Nephron (organoid): ENCODE measurements around the gene MYCL.

Experiments used
- H3K27ac Mint-ChIP-seq, 3 experiments: 2 replicates each; pipeline ENCODE4 v1.8.0; 2020; ENCODE audit warnings: mixed read lengths in 3 of 3, mild to moderate bottlenecking in 2 of 3, moderate library complexity in 1 of 3
- H3K27me3 Mint-ChIP-seq: 2 replicates; pipeline ENCODE4 v1.8.0; 2021; ENCODE audit warnings: low read depth, mild to moderate bottlenecking, moderate library complexity, mixed read lengths
- H3K36me3 Mint-ChIP-seq: 2 replicates; pipeline ENCODE4 v1.8.0; 2020; ENCODE audit warnings: low read depth, mixed read lengths
- H3K4me1 Mint-ChIP-seq: 2 replicates; pipeline ENCODE4 v1.8.0; 2020; ENCODE audit warnings: mixed read lengths
- H3K4me3 Mint-ChIP-seq, 3 experiments: 2 replicates each; pipeline ENCODE4 v1.8.0; 2020; ENCODE audit warnings: mild to moderate bottlenecking in 3 of 3, mixed read lengths in 3 of 3, moderate library complexity in 2 of 3
- H3K9me3 Mint-ChIP-seq: 2 replicates; pipeline ENCODE4 v1.8.0; 2020; ENCODE audit warnings: mixed read lengths
- CTCF ChIP-seq, 3 experiments: fragments of 200-600 bp; sonication (generic); IDR thresholded peaks; one replicate each; pipeline ENCODE4 v1.5.0; 2021; ENCODE audit warnings: antibody characterized with exemption in 3 of 3; ENCODE audit not compliant: unreplicated experiment in 3 of 3

Gene MYCL

GRCh38 chr1:39863177-39863576 is 38.5 kb downstream of the MYCL start:
- H3K4me3 Mint-ChIP-seq = no peak overlapping the region
- H3K9me3 Mint-ChIP-seq = no peaks in the 10 kb centered on the region
- H3K27ac Mint-ChIP-seq = no peak overlapping the region
- no peaks in the 10 kb centered on the region for H3K4me1 Mint-ChIP-seq
- no peak for TF ChIP-seq CTCF (IDR thresholded peaks at IDR 0.05; ENCODE audit: unreplicated experiment in 3 of 3)
- H3K27me3 Mint-ChIP-seq = no peaks in the 10 kb centered on the region
- H3K36me3 Mint-ChIP-seq = peaks cover 53% of the 10 kb centered on the region

DNA sequence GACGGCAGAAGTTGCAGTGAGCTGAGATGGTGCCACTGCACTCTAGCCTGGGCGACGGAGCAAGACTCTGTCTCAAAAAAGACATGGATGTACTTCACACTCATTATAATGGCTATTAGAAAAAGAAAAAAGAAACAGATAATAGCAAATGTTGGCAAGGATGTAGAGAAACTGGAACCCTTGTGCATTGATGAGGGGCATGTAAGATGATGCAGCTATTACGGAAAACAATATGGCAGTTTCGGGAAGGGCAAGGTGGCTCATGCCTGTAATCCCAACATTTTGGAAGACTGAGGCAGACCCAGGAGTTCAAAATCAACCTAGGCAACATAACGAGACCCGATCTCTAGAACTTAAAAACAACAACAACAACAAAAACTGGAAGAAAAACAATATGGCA is 40.7 kb downstream of the MYCL start:
- Mint-ChIP-seq H3K27me3 (no peaks in the 10 kb centered on the region), H3K4me1 (peaks cover 4% of the 10 kb centered on the region), H3K9me3 (no peaks in the 10 kb centered on the region), H3K4me3 (no peak overlapping the region), H3K36me3 (peaks cover 34% of the 10 kb centered on the region), H3K27ac (no peak overlapping the region)
- TF ChIP-seq CTCF (IDR thresholded peaks at IDR 0.05; ENCODE audit: unreplicated experiment in 3 of 3) = no peak

DNA sequence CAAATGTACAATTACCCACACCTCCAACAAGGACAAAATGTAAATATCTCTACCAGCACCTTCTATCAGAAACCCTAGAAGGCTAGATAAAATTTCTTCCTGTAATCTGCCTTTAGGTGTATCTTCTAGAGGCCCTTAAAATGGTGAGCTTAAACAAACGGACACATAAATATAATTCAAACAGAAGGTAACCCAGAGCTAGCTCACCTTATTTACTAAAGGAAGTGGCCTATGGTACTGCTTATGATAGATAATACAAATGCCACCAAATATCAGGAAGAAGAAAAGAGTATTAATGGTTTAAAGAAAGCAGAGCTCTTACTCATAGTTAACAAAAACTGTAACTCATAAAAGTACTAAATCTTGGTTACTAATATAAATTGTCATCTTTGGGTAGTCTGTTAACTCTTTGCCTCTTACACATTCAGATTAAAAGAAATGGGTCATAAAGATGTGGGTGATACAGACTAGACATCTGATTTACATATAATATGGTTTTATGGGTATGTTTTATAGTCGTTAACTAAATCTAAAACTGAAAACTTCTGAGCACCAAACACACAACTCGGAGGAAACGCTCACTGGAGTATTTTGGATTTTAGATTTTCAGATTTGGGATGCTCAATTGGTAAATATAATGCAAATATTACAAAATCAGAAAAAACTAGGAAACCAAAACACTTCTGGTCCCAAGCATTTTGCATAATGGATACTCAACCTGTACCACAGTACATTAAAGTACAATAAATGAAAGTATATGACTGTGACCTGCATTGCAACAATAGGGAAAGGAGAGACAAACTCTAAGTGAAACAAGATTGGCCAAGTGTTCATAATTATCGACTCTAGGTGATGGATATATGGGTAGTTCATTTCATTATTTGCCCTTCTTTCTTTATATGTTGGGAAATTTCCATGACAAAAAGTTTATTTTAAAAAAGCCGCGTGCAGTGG is 41.6 kb downstream of the MYCL start:
- H3K9me3 Mint-ChIP-seq = no peaks in the 10 kb centered on the region
- no peak overlapping the region for H3K27ac Mint-ChIP-seq
- no peak overlapping the region for H3K4me3 Mint-ChIP-seq
- TF ChIP-seq CTCF (IDR thresholded peaks at IDR 0.05; ENCODE audit: unreplicated experiment in 3 of 3) = no peak
- H3K4me1 Mint-ChIP-seq = peaks cover 4% of the 10 kb centered on the region
- peaks cover 35% of the 10 kb centered on the region for H3K36me3 Mint-ChIP-seq
- no peaks in the 10 kb centered on the region for H3K27me3 Mint-ChIP-seq

DNA sequence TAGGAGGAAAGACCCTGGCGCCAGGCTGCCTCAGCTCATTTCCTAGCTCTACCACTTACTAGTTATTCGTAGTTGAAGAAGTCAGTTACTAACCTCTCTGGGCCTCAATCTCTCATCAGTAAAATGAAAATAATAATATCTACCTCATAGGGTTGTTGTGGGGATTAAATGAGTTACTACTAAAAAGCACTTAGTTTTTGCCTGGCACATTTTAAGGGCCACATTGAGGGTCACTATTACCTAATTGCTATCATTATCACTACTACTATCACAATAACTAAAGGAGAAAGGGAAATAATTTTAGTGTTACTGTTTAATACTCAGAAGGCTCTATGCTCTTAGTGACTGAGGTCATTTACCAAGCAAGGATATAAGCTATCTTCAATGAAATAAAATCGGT is 43.4 kb downstream of the MYCL start:
- no peak for TF ChIP-seq CTCF (IDR thresholded peaks at IDR 0.05; ENCODE audit: unreplicated experiment in 3 of 3)
- Mint-ChIP-seq H3K27ac (peak overlapping the region in 1 of 3 experiments; percentile 33), H3K27me3 (no peaks in the 10 kb centered on the region), H3K4me3 (no peak overlapping the region), H3K4me1 (peaks cover 4% of the 10 kb centered on the region), H3K9me3 (no peaks in the 10 kb centered on the region), H3K36me3 (peaks cover 40% of the 10 kb centered on the region)

DNA sequence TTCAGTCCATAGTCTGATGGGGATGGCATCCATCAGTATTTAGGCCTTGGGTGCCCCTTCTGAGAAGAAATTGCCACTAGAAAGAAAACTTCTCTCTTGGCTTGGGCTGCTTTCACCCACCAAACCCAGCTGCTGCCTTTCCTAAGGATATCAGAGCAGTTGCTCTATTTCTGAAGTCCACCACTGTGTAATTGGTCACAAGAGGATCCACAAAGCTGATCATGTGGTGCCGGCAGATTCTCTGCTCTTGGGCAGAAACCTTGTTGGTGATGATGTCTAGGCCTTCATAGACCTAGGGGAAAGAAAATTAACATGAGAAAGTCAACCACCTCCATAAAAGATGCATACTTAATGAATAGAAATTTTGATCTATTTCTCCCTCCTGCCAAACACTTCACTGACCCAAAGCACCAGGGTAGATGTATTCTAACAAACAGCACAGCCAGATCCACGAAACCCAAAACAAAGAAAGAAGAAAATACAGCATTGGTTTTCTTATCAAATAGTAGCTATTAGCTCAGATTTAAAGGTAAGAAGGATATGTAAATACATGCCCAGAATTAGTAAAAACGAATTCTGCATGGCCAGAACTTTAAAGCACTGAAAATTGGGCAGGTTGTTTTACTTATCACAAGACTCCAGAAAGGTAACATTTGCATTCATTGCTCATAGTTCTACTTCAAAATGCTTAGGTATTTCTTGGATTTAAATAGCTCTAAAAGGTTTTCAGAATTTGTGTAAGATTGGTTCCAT is 44.4 kb downstream of the MYCL start:
- Mint-ChIP-seq H3K4me1 (peaks cover 12% of the 10 kb centered on the region), H3K9me3 (no peaks in the 10 kb centered on the region), H3K4me3 (no peak overlapping the region), H3K36me3 (peaks cover 36% of the 10 kb centered on the region), H3K27ac (no peak overlapping the region), H3K27me3 (no peaks in the 10 kb centered on the region)
- no peak for TF ChIP-seq CTCF (IDR thresholded peaks at IDR 0.05; ENCODE audit: unreplicated experiment in 3 of 3)
